ENCODE results near the gene AGPAT4.

- TF ChIP-seq, protein P1, sequence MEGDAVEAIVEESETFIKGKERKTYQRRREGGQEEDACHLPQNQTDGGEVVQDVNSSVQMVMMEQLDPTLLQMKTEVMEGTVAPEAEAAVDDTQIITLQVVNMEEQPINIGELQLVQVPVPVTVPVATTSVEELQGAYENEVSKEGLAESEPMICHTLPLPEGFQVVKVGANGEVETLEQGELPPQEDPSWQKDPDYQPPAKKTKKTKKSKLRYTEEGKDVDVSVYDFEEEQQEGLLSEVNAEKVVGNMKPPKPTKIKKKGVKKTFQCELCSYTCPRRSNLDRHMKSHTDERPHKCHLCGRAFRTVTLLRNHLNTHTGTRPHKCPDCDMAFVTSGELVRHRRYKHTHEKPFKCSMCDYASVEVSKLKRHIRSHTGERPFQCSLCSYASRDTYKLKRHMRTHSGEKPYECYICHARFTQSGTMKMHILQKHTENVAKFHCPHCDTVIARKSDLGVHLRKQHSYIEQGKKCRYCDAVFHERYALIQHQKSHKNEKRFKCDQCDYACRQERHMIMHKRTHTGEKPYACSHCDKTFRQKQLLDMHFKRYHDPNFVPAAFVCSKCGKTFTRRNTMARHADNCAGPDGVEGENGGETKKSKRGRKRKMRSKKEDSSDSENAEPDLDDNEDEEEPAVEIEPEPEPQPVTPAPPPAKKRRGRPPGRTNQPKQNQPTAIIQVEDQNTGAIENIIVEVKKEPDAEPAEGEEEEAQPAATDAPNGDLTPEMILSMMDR (IDR thresholded peaks at IDR 0.05; ENCODE audit: low read length): no peak
- TF ChIP-seq EZH2 (optimal IDR thresholded peaks at IDR 0.05; ENCODE audit: low read depth, low read length) (no peak), EZH2phosphoT487 (IDR thresholded peaks at IDR 0.05; ENCODE audit: low read length) (no peak)
Measured at GRCh38 chr6:161091972-161092701, 181.7 kb downstream of the AGPAT4 start.
